ENCODE results near the gene LLGL1.

GRCh38 chr17:18259621-18260331, 34.3 kb downstream of the LLGL1 start:
- TF ChIP-seq, protein P1, sequence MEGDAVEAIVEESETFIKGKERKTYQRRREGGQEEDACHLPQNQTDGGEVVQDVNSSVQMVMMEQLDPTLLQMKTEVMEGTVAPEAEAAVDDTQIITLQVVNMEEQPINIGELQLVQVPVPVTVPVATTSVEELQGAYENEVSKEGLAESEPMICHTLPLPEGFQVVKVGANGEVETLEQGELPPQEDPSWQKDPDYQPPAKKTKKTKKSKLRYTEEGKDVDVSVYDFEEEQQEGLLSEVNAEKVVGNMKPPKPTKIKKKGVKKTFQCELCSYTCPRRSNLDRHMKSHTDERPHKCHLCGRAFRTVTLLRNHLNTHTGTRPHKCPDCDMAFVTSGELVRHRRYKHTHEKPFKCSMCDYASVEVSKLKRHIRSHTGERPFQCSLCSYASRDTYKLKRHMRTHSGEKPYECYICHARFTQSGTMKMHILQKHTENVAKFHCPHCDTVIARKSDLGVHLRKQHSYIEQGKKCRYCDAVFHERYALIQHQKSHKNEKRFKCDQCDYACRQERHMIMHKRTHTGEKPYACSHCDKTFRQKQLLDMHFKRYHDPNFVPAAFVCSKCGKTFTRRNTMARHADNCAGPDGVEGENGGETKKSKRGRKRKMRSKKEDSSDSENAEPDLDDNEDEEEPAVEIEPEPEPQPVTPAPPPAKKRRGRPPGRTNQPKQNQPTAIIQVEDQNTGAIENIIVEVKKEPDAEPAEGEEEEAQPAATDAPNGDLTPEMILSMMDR (IDR thresholded peaks at IDR 0.05), result no peak
- TF ChIP-seq REST (IDR thresholded peaks at IDR 0.05), result no peak
- TF ChIP-seq RNF2 (IDR thresholded peaks at IDR 0.05; ENCODE audit: borderline replicate concordance, low read depth), result no peak
- TF ChIP-seq, protein P2, sequence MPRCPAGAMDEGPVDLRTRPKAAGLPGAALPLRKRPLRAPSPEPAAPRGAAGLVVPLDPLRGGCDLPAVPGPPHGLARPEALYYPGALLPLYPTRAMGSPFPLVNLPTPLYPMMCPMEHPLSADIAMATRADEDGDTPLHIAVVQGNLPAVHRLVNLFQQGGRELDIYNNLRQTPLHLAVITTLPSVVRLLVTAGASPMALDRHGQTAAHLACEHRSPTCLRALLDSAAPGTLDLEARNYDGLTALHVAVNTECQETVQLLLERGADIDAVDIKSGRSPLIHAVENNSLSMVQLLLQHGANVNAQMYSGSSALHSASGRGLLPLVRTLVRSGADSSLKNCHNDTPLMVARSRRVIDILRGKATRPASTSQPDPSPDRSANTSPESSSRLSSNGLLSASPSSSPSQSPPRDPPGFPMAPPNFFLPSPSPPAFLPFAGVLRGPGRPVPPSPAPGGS (IDR thresholded peaks at IDR 0.05), result no peak
- TF ChIP-seq ELK1 (IDR thresholded peaks at IDR 0.05; ENCODE audit: low read depth, low read length), result no peak
- TF ChIP-seq, protein P3, sequence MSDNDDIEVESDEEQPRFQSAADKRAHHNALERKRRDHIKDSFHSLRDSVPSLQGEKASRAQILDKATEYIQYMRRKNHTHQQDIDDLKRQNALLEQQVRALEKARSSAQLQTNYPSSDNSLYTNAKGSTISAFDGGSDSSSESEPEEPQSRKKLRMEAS (IDR thresholded peaks at IDR 0.05), result no peak
- no peak for TF ChIP-seq JUNB (IDR thresholded peaks at IDR 0.05)
- TF ChIP-seq CBX2 (IDR thresholded peaks at IDR 0.05; ENCODE audit: borderline replicate concordance, low read depth), result no peak
- no peak for TF ChIP-seq RFX5 (IDR thresholded peaks at IDR 0.05)
- TF ChIP-seq EP300 (IDR thresholded peaks at IDR 0.05), result no peak

Measured in A549 (cell line).